ENCODE data around the gene SPINK4. TPM values are rescaled to one million over a fixed set of nuclear protein-coding genes. Genes with fewer than 3 reads are reported as not detected.
A peak's percentile ranks its signal among the peaks of the same experiment; 100 is the strongest.

The SPINK4 gene
- total RNA-seq, 2 donors from 2014 or later = not detected

- H3K4me3 ChIP-seq = no peak overlapping the region
- H3K4me1 ChIP-seq = peaks cover 0 to 9% of the 10 kb centered on the region in 2 donors
- no peaks in the 10 kb centered on the region for H3K9me3 ChIP-seq
- TF ChIP-seq CTCF (IDR thresholded peaks at IDR 0.05) = peak; percentile 70 to 82
- H3K27me3 ChIP-seq = no peaks in the 10 kb centered on the region
- no peaks in the 10 kb centered on the region for H3K36me3 ChIP-seq
- peak; percentile 73 for DNase-seq (ENCODE audit: low spot score)
- H3K27ac ChIP-seq = no peak overlapping the region
Observed at GRCh38 chr9:33225319-33226147, 14.4 kb upstream of the SPINK4 start.

DNA sequence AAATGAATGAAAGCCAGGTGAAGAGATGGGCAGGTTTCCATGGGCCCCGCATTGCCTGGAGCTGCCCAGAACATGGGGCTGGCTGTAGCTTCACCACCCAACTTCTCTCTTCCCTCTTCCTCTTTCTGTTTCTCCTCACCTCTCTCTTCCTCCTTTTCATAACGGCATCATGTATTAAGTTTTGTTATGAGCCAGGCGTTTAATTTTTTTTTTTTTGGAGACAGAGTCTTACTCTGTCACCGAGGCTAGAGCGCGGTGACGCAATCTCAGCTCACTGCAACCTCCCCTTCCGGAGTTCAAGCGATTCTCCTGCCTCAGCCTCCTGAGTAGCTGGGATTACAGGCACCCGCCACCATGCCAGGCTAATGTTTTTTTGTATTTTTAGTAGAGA, 13.0 kb upstream of the SPINK4 start:
- H3K4me3 ChIP-seq = no peak overlapping the region
- no peaks in the 10 kb centered on the region for H3K27me3 ChIP-seq
- DNase-seq (ENCODE audit: low spot score) = no peak
- no peak overlapping the region for H3K27ac ChIP-seq
- no peak for TF ChIP-seq CTCF (IDR thresholded peaks at IDR 0.05)
- H3K36me3 ChIP-seq = no peaks in the 10 kb centered on the region
- peaks cover 0 to 9% of the 10 kb centered on the region in 2 donors for H3K4me1 ChIP-seq
- no peaks in the 10 kb centered on the region for H3K9me3 ChIP-seq

DNA sequence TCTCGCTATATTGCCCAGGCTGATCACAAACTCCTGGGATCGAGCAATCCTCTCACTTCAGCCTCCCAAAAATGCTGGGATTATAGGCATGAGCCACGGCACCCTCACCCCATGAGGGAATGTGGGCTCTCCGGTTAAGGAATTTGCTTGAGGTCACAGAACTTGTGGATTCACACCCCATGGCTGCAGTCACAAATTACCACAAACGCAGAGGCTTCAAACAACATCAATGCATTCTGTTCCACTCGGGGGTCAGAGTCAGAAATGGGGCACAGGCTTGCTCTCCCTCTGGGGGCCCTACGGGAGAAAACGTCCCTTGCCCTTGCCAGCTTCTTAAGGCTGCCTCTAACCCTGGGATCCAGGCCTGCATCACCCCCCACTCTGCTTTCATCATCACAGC, 12.2 kb upstream of the SPINK4 start:
- peaks cover 0 to 9% of the 10 kb centered on the region in 2 donors for H3K4me1 ChIP-seq
- no peaks in the 10 kb centered on the region for H3K36me3 ChIP-seq
- TF ChIP-seq CTCF (IDR thresholded peaks at IDR 0.05) = no peak
- no peaks in the 10 kb centered on the region for H3K9me3 ChIP-seq
- H3K4me3 ChIP-seq = no peak overlapping the region
- DNase-seq (ENCODE audit: low spot score) = no peak
- H3K27ac ChIP-seq = no peak overlapping the region
- no peaks in the 10 kb centered on the region for H3K27me3 ChIP-seq

DNA sequence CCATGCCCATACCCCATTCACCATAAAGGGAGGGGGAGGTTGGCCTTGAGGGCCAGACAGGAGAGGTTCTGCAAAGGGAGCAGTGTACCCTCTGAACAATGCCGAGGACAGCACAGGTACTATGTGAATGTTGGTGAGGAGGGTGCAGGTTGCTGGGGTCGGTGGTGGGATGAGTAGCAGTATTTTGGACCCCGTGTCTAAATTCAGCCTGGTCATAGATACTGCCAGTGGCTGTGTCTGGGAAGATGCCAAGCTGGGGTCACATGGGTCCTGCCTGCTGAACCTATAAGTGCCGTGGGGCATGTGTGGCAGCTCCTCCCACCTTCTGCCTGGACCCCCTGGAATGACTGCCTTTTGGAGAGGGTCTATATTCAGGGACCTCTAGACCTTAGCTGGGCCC, 11.4 kb upstream of the SPINK4 start:
- TF ChIP-seq CTCF (IDR thresholded peaks at IDR 0.05) = no peak
- H3K36me3 ChIP-seq = no peaks in the 10 kb centered on the region
- DNase-seq (ENCODE audit: low spot score) = no peak

DNA sequence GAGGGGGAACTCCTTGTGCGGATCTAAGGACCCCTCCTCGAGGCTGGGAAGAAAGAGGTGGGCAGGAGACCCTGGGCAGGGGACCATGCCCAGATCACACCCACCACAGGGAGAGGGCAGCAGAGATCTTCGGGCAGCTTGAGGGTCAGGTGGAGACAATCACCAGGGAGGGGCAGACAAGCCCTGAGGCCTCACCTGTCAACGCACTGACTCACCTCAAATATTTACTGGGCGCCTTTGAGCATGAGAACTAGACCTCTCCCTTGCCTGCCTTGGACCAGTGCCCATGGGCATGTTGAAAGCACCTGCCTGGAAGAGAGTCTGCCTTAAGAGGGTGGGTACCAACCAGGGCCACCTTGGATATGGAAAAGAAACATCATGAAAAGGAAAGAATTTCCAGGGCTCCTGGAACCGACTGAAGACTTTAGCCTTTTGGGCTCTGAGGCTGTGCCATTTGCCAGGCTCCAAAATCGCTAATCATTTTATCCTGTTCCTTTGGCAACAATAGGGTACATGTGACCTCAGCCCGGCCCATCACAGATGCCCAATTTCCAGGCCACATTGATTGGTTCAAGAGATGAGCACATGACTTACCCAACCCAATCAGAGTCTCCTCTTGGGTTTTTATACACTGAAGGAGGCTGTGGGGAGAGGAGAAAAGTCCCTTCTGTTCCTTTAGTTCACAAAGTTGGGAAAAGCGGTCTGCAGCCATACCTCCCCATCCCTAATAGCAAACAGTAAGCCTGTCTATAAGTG, 10.4 kb upstream of the SPINK4 start:
- peaks cover 0 to 9% of the 10 kb centered on the region in 2 donors for H3K4me1 ChIP-seq
- no peak overlapping the region for H3K4me3 ChIP-seq
- TF ChIP-seq CTCF (IDR thresholded peaks at IDR 0.05) = no peak
- no peak for DNase-seq (ENCODE audit: low spot score)
- no peaks in the 10 kb centered on the region for H3K27me3 ChIP-seq
- H3K27ac ChIP-seq = no peak overlapping the region
- no peaks in the 10 kb centered on the region for H3K9me3 ChIP-seq
- no peaks in the 10 kb centered on the region for H3K36me3 ChIP-seq

More for the DNA sequence above, 11.4 kb upstream of the SPINK4 start:
- no peak overlapping the region for H3K4me3 ChIP-seq
- no peak overlapping the region for H3K27ac ChIP-seq
- H3K4me1 ChIP-seq = peaks cover 0 to 9% of the 10 kb centered on the region in 2 donors
- no peaks in the 10 kb centered on the region for H3K9me3 ChIP-seq
- no peaks in the 10 kb centered on the region for H3K27me3 ChIP-seq
